WTC11 (cell line): ENCODE measurements around the gene AADAC. TPM values are rescaled to one million over a fixed set of nuclear protein-coding genes. Genes with fewer than 3 reads are reported as not detected.

Experiments
- ATAC-seq: fragments of 200-7000 bp; cut with Tn5 transposase; 2 replicates; pipeline ENCODE4 v1.10.0; 2021; ENCODE audit warnings: mild to moderate bottlenecking, moderate library complexity
- CTCF ChIA-PET: fragments of 300-600 bp; sonication (Branson Sonifier 250); formaldehyde crosslinking; loops from one replicate; lab custom pipeline; 2021; ENCODE audit warnings: antibody characterized with exemption; lab: Charles Lee
- POLR2A ChIA-PET: fragments of 350-600 bp; sonication (Branson Sonifier 250); formaldehyde crosslinking; loops from one replicate; lab custom pipeline; 2021; ENCODE audit warnings: antibody characterized with exemption; lab: Charles Lee
- DNase-seq: peaks from one replicate; pipeline ENCODE4 v3.0.0; 2021; ENCODE audit warnings: low spot score
- H3K27ac Mint-ChIP-seq: 2 replicates; pipeline ENCODE4 v1.8.0; 2021; ENCODE audit warnings: mixed read lengths
- H3K27me3 Mint-ChIP-seq: 2 replicates; pipeline ENCODE4 v1.8.0; 2021; ENCODE audit warnings: low read depth, mild to moderate bottlenecking, moderate library complexity, mixed read lengths
- H3K36me3 Mint-ChIP-seq: 2 replicates; pipeline ENCODE4 v1.8.0; 2021; ENCODE audit warnings: mixed read lengths
- H3K4me1 Mint-ChIP-seq: 2 replicates; pipeline ENCODE4 v1.8.0; 2022; ENCODE audit warnings: mixed read lengths
- H3K4me3 Mint-ChIP-seq: 2 replicates; pipeline ENCODE4 v1.8.0; 2021; ENCODE audit warnings: mild to moderate bottlenecking, moderate library complexity, mixed read lengths
- H3K9me3 Mint-ChIP-seq: 2 replicates; pipeline ENCODE4 v1.8.0; 2021; ENCODE audit warnings: mixed read lengths
- ATF1 ChIP-seq: sonication (generic); formaldehyde crosslinking; IDR thresholded peaks from 2 replicates; pipeline ENCODE4 v1.8.1; 2023; ENCODE audit warnings: mild to moderate bottlenecking, moderate library complexity, missing genetic modification reagents
- ELF4 ChIP-seq: sonication (generic); formaldehyde crosslinking; IDR thresholded peaks from 2 replicates; pipeline ENCODE4 v1.8.1; 2022; ENCODE audit warnings: low read depth, mild to moderate bottlenecking, moderate library complexity, missing genetic modification reagents
- GABPB1 ChIP-seq: sonication (generic); formaldehyde crosslinking; IDR thresholded peaks from 2 replicates; pipeline ENCODE4 v1.8.1; 2023; ENCODE audit warnings: mild to moderate bottlenecking, missing genetic modification reagents
- MXD4 ChIP-seq: fragments of 250-450 bp; sonication (Bioruptor Pico); IDR thresholded peaks from 2 replicates; pipeline ENCODE4 v1.8.0; 2021; ENCODE audit warnings: mild to moderate bottlenecking, moderate library complexity, borderline replicate concordance
- MYBL2 ChIP-seq: sonication (generic); formaldehyde crosslinking; IDR thresholded peaks from 2 replicates; pipeline ENCODE4 v1.8.1; 2023; ENCODE audit warnings: mild to moderate bottlenecking, moderate library complexity, missing genetic modification reagents
- NFATC4 ChIP-seq: fragments of 250-450 bp; sonication (Bioruptor Pico); IDR thresholded peaks from 2 replicates; pipeline ENCODE4 v1.9.0; 2021; ENCODE audit warnings: mild to moderate bottlenecking
- OVOL2 ChIP-seq: fragments of 250-450 bp; sonication (Bioruptor Pico); IDR thresholded peaks from 2 replicates; pipeline ENCODE4 v1.9.0; 2021; ENCODE audit warnings: mild to moderate bottlenecking, borderline replicate concordance
- PRRX2 ChIP-seq: fragments of 250-450 bp; sonication (Bioruptor Pico); IDR thresholded peaks from 2 replicates; pipeline ENCODE4 v1.8.0; 2021; ENCODE audit warnings: mild to moderate bottlenecking
- RELA ChIP-seq: sonication (generic); formaldehyde crosslinking; IDR thresholded peaks from 2 replicates; pipeline ENCODE4 v1.8.1; 2022; ENCODE audit warnings: missing genetic modification reagents, mild to moderate bottlenecking, borderline replicate concordance
- RORB ChIP-seq: fragments of 250-450 bp; sonication (Bioruptor Pico); IDR thresholded peaks from 2 replicates; pipeline ENCODE4 v1.9.0; 2021; ENCODE audit warnings: mild to moderate bottlenecking
- SMAD4 ChIP-seq: sonication (generic); formaldehyde crosslinking; IDR thresholded peaks from 2 replicates; pipeline ENCODE4 v1.8.0; 2022; ENCODE audit warnings: mild to moderate bottlenecking, missing genetic modification reagents
- TCF7 ChIP-seq: sonication (generic); formaldehyde crosslinking; IDR thresholded peaks from 2 replicates; pipeline ENCODE4 v1.8.0; 2022; ENCODE audit warnings: mild to moderate bottlenecking, low read depth, missing genetic modification reagents, moderate library complexity
- TP53 ChIP-seq: sonication (generic); formaldehyde crosslinking; IDR thresholded peaks from 2 replicates; pipeline ENCODE4 v1.8.1; 2023; ENCODE audit warnings: mild to moderate bottlenecking, missing genetic modification reagents
- ZBTB21 ChIP-seq: sonication (generic); formaldehyde crosslinking; IDR thresholded peaks from 2 replicates; pipeline ENCODE4 v1.8.1; 2023; ENCODE audit warnings: mild to moderate bottlenecking, missing genetic modification reagents, borderline replicate concordance
- total RNA-seq: library from RNA; stranded (reverse); gene quantifications from 3 replicates; pipeline ENCODE4 v1.2.3, GENCODE V29; 2021
- TF ChIP-seq, protein P1 (sequence below): sonication (generic); formaldehyde crosslinking; IDR thresholded peaks from 2 replicates; pipeline ENCODE4 v1.8.1; 2022; ENCODE audit warnings: mild to moderate bottlenecking, moderate library complexity, missing genetic modification reagents
- TF ChIP-seq, protein P2 (sequence below): sonication (generic); formaldehyde crosslinking; IDR thresholded peaks from 2 replicates; pipeline ENCODE4 v1.8.0; 2022; ENCODE audit warnings: missing genetic modification reagents
- TF ChIP-seq, protein P3 (sequence below): sonication (generic); formaldehyde crosslinking; IDR thresholded peaks from 2 replicates; pipeline ENCODE4 v1.8.1; 2023; ENCODE audit warnings: mild to moderate bottlenecking, missing genetic modification reagents
- TF ChIP-seq, protein P4 (sequence below): sonication (generic); formaldehyde crosslinking; IDR thresholded peaks from 2 replicates; pipeline ENCODE4 v1.8.0; 2022; ENCODE audit warnings: mild to moderate bottlenecking, missing genetic modification reagents
- TF ChIP-seq, protein P5 (sequence below): sonication (generic); formaldehyde crosslinking; IDR thresholded peaks from 2 replicates; pipeline ENCODE4 v1.8.0; 2023; ENCODE audit warnings: missing genetic modification reagents
- TF ChIP-seq, protein P6 (sequence below): fragments of 250-450 bp; sonication (Bioruptor Pico); IDR thresholded peaks from 2 replicates; pipeline ENCODE4 v1.9.0; 2021; ENCODE audit warnings: mild to moderate bottlenecking
- TF ChIP-seq, protein P7 (sequence below): sonication (generic); formaldehyde crosslinking; IDR thresholded peaks from 2 replicates; pipeline ENCODE4 v1.8.1; 2023; ENCODE audit warnings: mild to moderate bottlenecking, missing genetic modification reagents, moderate library complexity
- TF ChIP-seq, protein P8 (sequence below): sonication (generic); formaldehyde crosslinking; IDR thresholded peaks from 2 replicates; pipeline ENCODE4 v1.8.0; 2022; ENCODE audit warnings: mild to moderate bottlenecking, missing genetic modification reagents
- TF ChIP-seq, protein P9 (sequence below): sonication (generic); formaldehyde crosslinking; IDR thresholded peaks from 2 replicates; pipeline ENCODE4 v1.8.1; 2023; ENCODE audit warnings: mild to moderate bottlenecking, missing genetic modification reagents, moderate library complexity

The AADAC gene
- total RNA-seq, 1 experiment from 2014 or later = 0.11 TPM

DNA sequence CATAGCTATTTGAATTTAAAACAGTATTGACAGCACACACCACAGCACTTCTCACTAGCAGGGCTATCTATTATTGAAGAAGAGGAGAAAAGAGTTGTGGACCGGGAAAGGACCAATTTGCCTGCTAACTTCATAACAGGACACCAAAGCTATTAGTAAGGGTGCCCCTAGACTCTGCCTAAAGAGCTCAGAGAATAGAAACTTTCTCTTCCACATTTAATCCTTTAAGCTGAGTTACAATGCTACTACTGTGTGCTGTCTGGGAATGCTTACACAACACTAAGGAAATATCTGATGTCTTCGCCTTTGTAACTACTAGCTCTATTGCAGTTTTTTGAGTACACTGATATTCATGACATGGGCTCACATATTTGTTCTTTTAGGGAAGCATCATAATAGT lies 13.5 kb upstream of the AADAC start (continued):
- TF ChIP-seq, protein P1, sequence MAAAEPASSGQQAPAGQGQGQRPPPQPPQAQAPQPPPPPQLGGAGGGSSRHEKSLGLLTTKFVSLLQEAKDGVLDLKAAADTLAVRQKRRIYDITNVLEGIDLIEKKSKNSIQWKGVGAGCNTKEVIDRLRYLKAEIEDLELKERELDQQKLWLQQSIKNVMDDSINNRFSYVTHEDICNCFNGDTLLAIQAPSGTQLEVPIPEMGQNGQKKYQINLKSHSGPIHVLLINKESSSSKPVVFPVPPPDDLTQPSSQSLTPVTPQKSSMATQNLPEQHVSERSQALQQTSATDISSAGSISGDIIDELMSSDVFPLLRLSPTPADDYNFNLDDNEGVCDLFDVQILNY (CRISPR knock-in tag) = no peak

DNA sequence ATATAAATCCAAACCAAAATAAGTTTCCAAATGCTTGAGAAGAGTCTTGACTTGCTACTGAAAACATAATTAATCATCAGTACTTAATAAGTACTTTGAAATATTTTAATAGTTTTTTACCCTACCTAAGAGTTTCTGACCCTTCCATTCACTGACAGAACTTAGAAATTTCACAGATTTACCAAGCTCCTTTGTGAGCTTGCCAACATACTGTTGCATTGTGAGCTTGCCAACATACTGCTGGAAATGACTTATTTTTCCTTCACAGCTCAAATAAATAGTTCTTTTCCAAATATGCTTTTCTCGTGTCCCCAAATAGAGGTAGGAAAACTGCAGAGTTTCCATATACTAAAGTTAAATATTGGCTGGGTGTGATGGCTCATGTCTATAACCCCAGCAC lies 9.6 kb upstream of the AADAC start:
- peaks cover 25% of the 10 kb centered on the region for H3K9me3 Mint-ChIP-seq
- CTCF ChIA-PET = no interaction called here
- no peak for DNase-seq
- no peaks in the 10 kb centered on the region for H3K27me3 Mint-ChIP-seq
- no peak overlapping the region for H3K4me3 Mint-ChIP-seq
- peaks cover 10% of the 10 kb centered on the region for H3K36me3 Mint-ChIP-seq
- POLR2A ChIA-PET = no interaction called here
- TF ChIP-seq, protein P2, sequence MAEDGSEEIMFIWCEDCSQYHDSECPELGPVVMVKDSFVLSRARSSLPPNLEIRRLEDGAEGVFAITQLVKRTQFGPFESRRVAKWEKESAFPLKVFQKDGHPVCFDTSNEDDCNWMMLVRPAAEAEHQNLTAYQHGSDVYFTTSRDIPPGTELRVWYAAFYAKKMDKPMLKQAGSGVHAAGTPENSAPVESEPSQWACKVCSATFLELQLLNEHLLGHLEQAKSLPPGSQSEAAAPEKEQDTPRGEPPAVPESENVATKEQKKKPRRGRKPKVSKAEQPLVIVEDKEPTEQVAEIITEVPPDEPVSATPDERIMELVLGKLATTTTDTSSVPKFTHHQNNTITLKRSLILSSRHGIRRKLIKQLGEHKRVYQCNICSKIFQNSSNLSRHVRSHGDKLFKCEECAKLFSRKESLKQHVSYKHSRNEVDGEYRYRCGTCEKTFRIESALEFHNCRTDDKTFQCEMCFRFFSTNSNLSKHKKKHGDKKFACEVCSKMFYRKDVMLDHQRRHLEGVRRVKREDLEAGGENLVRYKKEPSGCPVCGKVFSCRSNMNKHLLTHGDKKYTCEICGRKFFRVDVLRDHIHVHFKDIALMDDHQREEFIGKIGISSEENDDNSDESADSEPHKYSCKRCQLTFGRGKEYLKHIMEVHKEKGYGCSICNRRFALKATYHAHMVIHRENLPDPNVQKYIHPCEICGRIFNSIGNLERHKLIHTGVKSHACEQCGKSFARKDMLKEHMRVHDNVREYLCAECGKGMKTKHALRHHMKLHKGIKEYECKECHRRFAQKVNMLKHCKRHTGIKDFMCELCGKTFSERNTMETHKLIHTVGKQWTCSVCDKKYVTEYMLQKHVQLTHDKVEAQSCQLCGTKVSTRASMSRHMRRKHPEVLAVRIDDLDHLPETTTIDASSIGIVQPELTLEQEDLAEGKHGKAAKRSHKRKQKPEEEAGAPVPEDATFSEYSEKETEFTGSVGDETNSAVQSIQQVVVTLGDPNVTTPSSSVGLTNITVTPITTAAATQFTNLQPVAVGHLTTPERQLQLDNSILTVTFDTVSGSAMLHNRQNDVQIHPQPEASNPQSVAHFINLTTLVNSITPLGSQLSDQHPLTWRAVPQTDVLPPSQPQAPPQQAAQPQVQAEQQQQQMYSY (CRISPR knock-in tag) = no peak
- TF ChIP-seq, protein P3, sequence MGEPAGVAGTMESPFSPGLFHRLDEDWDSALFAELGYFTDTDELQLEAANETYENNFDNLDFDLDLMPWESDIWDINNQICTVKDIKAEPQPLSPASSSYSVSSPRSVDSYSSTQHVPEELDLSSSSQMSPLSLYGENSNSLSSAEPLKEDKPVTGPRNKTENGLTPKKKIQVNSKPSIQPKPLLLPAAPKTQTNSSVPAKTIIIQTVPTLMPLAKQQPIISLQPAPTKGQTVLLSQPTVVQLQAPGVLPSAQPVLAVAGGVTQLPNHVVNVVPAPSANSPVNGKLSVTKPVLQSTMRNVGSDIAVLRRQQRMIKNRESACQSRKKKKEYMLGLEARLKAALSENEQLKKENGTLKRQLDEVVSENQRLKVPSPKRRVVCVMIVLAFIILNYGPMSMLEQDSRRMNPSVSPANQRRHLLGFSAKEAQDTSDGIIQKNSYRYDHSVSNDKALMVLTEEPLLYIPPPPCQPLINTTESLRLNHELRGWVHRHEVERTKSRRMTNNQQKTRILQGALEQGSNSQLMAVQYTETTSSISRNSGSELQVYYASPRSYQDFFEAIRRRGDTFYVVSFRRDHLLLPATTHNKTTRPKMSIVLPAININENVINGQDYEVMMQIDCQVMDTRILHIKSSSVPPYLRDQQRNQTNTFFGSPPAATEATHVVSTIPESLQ (CRISPR knock-in tag) = no peak
- no peak for TF ChIP-seq GABPB1 (CRISPR knock-in tag)
- TF ChIP-seq TP53 (CRISPR knock-in tag) = no peak
- no peak for TF ChIP-seq MYBL2
- TF ChIP-seq MXD4 = no peak
- TF ChIP-seq, protein P4, sequence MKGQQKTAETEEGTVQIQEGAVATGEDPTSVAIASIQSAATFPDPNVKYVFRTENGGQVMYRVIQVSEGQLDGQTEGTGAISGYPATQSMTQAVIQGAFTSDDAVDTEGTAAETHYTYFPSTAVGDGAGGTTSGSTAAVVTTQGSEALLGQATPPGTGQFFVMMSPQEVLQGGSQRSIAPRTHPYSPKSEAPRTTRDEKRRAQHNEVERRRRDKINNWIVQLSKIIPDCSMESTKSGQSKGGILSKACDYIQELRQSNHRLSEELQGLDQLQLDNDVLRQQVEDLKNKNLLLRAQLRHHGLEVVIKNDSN (CRISPR knock-in tag) = no peak
- TF ChIP-seq ELF4 (CRISPR knock-in tag) = no peak
- no peak for TF ChIP-seq ATF1
- TF ChIP-seq PRRX2 = no peak
- TF ChIP-seq, protein P5, sequence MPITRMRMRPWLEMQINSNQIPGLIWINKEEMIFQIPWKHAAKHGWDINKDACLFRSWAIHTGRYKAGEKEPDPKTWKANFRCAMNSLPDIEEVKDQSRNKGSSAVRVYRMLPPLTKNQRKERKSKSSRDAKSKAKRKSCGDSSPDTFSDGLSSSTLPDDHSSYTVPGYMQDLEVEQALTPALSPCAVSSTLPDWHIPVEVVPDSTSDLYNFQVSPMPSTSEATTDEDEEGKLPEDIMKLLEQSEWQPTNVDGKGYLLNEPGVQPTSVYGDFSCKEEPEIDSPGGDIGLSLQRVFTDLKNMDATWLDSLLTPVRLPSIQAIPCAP (CRISPR knock-in tag) = no peak
- TF ChIP-seq, protein P6, sequence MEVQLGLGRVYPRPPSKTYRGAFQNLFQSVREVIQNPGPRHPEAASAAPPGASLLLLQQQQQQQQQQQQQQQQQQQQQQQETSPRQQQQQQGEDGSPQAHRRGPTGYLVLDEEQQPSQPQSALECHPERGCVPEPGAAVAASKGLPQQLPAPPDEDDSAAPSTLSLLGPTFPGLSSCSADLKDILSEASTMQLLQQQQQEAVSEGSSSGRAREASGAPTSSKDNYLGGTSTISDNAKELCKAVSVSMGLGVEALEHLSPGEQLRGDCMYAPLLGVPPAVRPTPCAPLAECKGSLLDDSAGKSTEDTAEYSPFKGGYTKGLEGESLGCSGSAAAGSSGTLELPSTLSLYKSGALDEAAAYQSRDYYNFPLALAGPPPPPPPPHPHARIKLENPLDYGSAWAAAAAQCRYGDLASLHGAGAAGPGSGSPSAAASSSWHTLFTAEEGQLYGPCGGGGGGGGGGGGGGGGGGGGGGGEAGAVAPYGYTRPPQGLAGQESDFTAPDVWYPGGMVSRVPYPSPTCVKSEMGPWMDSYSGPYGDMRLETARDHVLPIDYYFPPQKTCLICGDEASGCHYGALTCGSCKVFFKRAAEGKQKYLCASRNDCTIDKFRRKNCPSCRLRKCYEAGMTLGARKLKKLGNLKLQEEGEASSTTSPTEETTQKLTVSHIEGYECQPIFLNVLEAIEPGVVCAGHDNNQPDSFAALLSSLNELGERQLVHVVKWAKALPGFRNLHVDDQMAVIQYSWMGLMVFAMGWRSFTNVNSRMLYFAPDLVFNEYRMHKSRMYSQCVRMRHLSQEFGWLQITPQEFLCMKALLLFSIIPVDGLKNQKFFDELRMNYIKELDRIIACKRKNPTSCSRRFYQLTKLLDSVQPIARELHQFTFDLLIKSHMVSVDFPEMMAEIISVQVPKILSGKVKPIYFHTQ = no peak
- TF ChIP-seq, all 79 proteins: peak for 0
- ATAC-seq = no peak
- Mint-ChIP-seq H3K27ac (no peak overlapping the region), H3K4me1 (no peaks in the 10 kb centered on the region)

DNA sequence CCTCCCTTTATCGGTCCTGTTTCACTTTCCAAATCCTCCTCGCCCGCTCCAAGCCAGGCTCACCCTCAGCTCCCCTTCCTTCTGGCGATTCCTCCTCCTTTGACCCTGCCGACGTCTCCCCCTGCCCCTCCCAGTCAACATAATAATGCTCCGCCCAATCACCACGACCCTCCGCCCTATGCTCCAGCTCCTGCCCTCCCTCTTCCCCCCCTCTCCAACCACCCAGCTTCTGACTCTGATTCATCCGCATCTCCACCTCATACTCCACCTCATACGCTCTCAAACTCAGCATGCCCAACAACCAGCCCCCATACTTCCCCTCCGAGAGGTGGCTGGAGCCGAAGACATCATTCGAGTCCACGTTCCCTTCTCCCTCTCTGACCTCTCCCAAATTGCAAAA lies 7.1 kb upstream of the AADAC start:
- H3K4me3 Mint-ChIP-seq = no peak overlapping the region
- H3K9me3 Mint-ChIP-seq = peaks cover 25% of the 10 kb centered on the region
- ChIA-PET CTCF (no interaction called here), POLR2A (no interaction called here)
- H3K27me3 Mint-ChIP-seq = no peaks in the 10 kb centered on the region
- no peaks in the 10 kb centered on the region for H3K4me1 Mint-ChIP-seq
- ATAC-seq (no peak), DNase-seq (no peak)
- peaks cover 10% of the 10 kb centered on the region for H3K36me3 Mint-ChIP-seq
- H3K27ac Mint-ChIP-seq = no peak overlapping the region
- TF ChIP-seq, protein P7, sequence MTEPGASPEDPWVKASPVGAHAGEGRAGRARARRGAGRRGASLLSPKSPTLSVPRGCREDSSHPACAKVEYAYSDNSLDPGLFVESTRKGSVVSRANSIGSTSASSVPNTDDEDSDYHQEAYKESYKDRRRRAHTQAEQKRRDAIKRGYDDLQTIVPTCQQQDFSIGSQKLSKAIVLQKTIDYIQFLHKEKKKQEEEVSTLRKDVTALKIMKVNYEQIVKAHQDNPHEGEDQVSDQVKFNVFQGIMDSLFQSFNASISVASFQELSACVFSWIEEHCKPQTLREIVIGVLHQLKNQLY (CRISPR knock-in tag) = no peak
- TF ChIP-seq SMAD4 = no peak
- TF ChIP-seq NFATC4 (CRISPR knock-in tag) = no peak
- TF ChIP-seq RELA (CRISPR knock-in tag) = no peak
- no peak for TF ChIP-seq RORB (CRISPR knock-in tag)
- TF ChIP-seq OVOL2 (CRISPR knock-in tag) = no peak
- TF ChIP-seq, protein P8, sequence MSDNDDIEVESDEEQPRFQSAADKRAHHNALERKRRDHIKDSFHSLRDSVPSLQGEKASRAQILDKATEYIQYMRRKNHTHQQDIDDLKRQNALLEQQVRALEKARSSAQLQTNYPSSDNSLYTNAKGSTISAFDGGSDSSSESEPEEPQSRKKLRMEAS (CRISPR knock-in tag) = no peak
- no peak for TF ChIP-seq TCF7
- TF ChIP-seq ZBTB21 (CRISPR knock-in tag) = no peak
- TF ChIP-seq, protein P9, sequence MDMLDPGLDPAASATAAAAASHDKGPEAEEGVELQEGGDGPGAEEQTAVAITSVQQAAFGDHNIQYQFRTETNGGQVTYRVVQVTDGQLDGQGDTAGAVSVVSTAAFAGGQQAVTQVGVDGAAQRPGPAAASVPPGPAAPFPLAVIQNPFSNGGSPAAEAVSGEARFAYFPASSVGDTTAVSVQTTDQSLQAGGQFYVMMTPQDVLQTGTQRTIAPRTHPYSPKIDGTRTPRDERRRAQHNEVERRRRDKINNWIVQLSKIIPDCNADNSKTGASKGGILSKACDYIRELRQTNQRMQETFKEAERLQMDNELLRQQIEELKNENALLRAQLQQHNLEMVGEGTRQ (CRISPR knock-in tag) = no peak
